ENCODE measurements around the gene SPECC1L. TPM values are rescaled to one million over a fixed set of nuclear protein-coding genes. Genes with fewer than 3 reads are reported as not detected.

The SPECC1L gene
- total RNA-seq, 4 donors from 2014 or later: 65.2 to 102 (median 69.2) TPM

GRCh38 chr22:24460418-24461089, 189.9 kb downstream of the SPECC1L start:
- Histone ChIP-seq H3K27ac (peak overlapping the region in 1 of 3 donors; percentile 34), H3K4me1 (peaks cover 0 to 17% of the 10 kb centered on the region in 2 donors), H3K9me3 (no peaks in the 10 kb centered on the region), H3K4me3 (replicated peaks in 1 of 3) (no peak overlapping the region), H3K36me3 (no peaks in the 10 kb centered on the region), H3K27me3 (no peaks in the 10 kb centered on the region)
- 48% methylated on average over 10 of the region's 10 CpGs for WGBS, 2 donors
- TF ChIP-seq, protein P1, sequence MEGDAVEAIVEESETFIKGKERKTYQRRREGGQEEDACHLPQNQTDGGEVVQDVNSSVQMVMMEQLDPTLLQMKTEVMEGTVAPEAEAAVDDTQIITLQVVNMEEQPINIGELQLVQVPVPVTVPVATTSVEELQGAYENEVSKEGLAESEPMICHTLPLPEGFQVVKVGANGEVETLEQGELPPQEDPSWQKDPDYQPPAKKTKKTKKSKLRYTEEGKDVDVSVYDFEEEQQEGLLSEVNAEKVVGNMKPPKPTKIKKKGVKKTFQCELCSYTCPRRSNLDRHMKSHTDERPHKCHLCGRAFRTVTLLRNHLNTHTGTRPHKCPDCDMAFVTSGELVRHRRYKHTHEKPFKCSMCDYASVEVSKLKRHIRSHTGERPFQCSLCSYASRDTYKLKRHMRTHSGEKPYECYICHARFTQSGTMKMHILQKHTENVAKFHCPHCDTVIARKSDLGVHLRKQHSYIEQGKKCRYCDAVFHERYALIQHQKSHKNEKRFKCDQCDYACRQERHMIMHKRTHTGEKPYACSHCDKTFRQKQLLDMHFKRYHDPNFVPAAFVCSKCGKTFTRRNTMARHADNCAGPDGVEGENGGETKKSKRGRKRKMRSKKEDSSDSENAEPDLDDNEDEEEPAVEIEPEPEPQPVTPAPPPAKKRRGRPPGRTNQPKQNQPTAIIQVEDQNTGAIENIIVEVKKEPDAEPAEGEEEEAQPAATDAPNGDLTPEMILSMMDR (IDR thresholded peaks at IDR 0.05): no peak
- TF ChIP-seq POLR2A (IDR thresholded peaks at IDR 0.05): no peak
- peak; percentile 29 to 39 for DNase-seq
- intact Hi-C loops (cut with DNase I): no loop called here

DNA sequence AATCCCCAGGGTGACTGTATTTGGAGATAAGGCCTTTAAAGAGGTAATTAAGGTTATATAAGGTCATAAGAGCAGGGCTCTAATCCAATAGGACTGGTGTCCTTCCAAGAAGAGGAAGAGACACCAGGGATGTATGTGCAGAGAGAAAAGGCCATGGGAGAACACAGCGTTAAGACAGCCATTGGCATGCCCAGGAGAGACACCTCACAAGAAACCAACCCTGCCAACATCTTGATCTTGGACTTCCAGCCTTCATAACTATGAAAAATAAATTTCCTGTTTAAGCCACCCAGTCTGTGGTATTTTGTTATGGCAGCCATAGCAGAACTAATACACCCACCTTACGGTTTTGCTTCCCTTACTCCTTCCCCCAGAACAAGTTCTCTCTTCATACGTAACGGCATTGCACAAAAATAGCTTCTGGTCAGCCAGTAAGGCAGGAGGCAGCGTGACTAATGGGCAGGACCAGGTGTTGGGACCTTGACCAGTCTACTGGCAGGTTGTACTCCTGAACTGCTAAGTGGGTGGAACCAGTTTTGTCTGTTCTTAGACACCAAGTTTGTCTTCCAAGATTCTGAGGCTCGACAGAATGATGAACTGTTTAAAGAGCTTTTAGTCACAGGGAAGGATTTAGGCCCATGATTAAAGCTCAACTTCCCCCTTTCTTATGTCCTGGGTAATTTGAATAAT, 192.6 kb downstream of the SPECC1L start:
- Histone ChIP-seq H3K4me1 (peaks cover 19 to 36% of the 10 kb centered on the region in 2 donors), H3K9me3 (no peaks in the 10 kb centered on the region), H3K36me3 (no peaks in the 10 kb centered on the region), H3K27ac (no peak overlapping the region), H3K4me3 (replicated peaks in 1 of 3) (no peak overlapping the region), H3K27me3 (no peaks in the 10 kb centered on the region)
- TF ChIP-seq, protein P1 (IDR thresholded peaks at IDR 0.05): no peak
- no peak for TF ChIP-seq POLR2A (IDR thresholded peaks at IDR 0.05)
- intact Hi-C loops (cut with DNase I): no loop called here
- peak; percentile 47 to 54 for DNase-seq
- 75% methylated on average over 6 of the region's 6 CpGs for WGBS, 2 donors

DNA sequence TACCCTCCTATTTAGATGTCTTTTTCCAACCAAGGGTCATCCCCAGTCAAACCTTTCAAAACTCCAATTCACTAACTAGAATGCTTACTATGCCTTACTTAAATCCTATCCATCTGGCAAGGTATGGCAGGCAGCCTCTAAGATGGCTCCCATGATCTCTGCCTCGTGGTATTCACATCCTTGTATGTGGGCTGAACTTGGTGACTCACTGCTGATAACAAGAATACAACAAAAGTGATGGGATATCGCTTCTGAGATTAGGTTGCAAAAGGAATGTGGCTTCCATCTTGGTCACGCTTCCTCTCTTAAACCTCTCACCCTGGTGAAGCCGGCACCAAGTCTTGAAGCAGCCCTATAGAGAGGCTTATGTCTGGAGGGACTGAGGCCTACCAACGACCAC, 194.9 kb downstream of the SPECC1L start:
- no peaks in the 10 kb centered on the region for H3K27me3 ChIP-seq
- H3K9me3 ChIP-seq: no peaks in the 10 kb centered on the region
- H3K4me1 ChIP-seq: peaks cover 19 to 28% of the 10 kb centered on the region in 2 donors
- H3K4me3 ChIP-seq (replicated peaks in 1 of 3): no peak overlapping the region
- H3K36me3 ChIP-seq: no peaks in the 10 kb centered on the region
- no peak for DNase-seq
- H3K27ac ChIP-seq: peak overlapping the region; percentile 58 to 81 (median 69)
- intact Hi-C loops (cut with DNase I): no loop called here
- WGBS, 2 donors: 64 to 69% methylated on average over 5 of the region's 5 CpGs
- TF ChIP-seq, protein P1 (IDR thresholded peaks at IDR 0.05): no peak
- no peak for TF ChIP-seq POLR2A (IDR thresholded peaks at IDR 0.05)

- no peaks in the 10 kb centered on the region for H3K27me3 ChIP-seq
- peaks cover 19 to 28% of the 10 kb centered on the region in 2 donors for H3K4me1 ChIP-seq
- H3K27ac ChIP-seq: peak overlapping the region; percentile 58 to 81 (median 69)
- TF ChIP-seq POLR2A (IDR thresholded peaks at IDR 0.05): no peak
- TF ChIP-seq, protein P1 (IDR thresholded peaks at IDR 0.05): no peak
- no peak overlapping the region for H3K4me3 ChIP-seq (replicated peaks in 1 of 3)
- no peaks in the 10 kb centered on the region for H3K36me3 ChIP-seq
- H3K9me3 ChIP-seq: no peaks in the 10 kb centered on the region
- 84 to 88% methylated on average over 3 of the region's 3 CpGs for WGBS, 2 donors
- intact Hi-C loops (cut with DNase I): no loop called here
- DNase-seq: no peak
Observed at GRCh38 chr22:24465975-24466374, 195.3 kb downstream of the SPECC1L start.
